Measurements from ENCODE around the gene IRS1. TPM values are rescaled to one million over a fixed set of nuclear protein-coding genes. Genes with fewer than 3 reads are reported as not detected.

The IRS1 gene
- total and polyA plus RNA-seq, 2 experiments from 2014 or later = 4.1 to 40.4 TPM

GRCh38 chr2:226795281-226796011 lies 4.2 kb downstream of the IRS1 start:
- no peak overlapping the region for H3K27ac ChIP-seq
- no peak for TF ChIP-seq CTCF (IDR thresholded peaks at IDR 0.05; ENCODE audit: low read depth, low read length)

GRCh38 chr2:226794751-226795171 lies 4.9 kb downstream of the IRS1 start:
- Histone ChIP-seq H3K36me3 (no peaks in the 10 kb centered on the region), H3K4me1 (ENCODE audit: low read depth) (peaks cover 43% of the 10 kb centered on the region), H3K9me3 (ENCODE audit: low read depth) (no peaks in the 10 kb centered on the region), H3K4me3 (peak overlapping the region; percentile 35), H3K27me3 (no peaks in the 10 kb centered on the region), H3K27ac (no peak overlapping the region)
- peak in 1 of 2 donors; percentile 77 for DNase-seq (ENCODE audit: low read depth in 1 of 2, low spot score in 1 of 2)
- TF ChIP-seq CTCF (IDR thresholded peaks at IDR 0.05; ENCODE audit: low read depth, low read length) = peak; percentile 4

More at GRCh38 chr2:226795281-226796011, 4.2 kb downstream of the IRS1 start:
- Histone ChIP-seq H3K4me3 (peak overlapping the region; percentile 35), H3K27me3 (no peaks in the 10 kb centered on the region), H3K36me3 (no peaks in the 10 kb centered on the region), H3K4me1 (ENCODE audit: low read depth) (peaks cover 42% of the 10 kb centered on the region), H3K9me3 (ENCODE audit: low read depth) (no peaks in the 10 kb centered on the region)
- DNase-seq (ENCODE audit: low read depth in 1 of 2, low spot score in 1 of 2) = no peak

GRCh38 chr2:226794196-226794661 lies 5.4 kb downstream of the IRS1 start:
- peak overlapping the region; percentile 35 for H3K4me3 ChIP-seq
- no peaks in the 10 kb centered on the region for H3K27me3 ChIP-seq
- no peak overlapping the region for H3K27ac ChIP-seq
- H3K36me3 ChIP-seq = no peaks in the 10 kb centered on the region
- TF ChIP-seq CTCF (IDR thresholded peaks at IDR 0.05; ENCODE audit: low read depth, low read length) = no peak
- DNase-seq (ENCODE audit: low read depth in 1 of 2, low spot score in 1 of 2) = no peak
- H3K9me3 ChIP-seq (ENCODE audit: low read depth) = no peaks in the 10 kb centered on the region
- H3K4me1 ChIP-seq (ENCODE audit: low read depth) = peaks cover 49% of the 10 kb centered on the region

GRCh38 chr2:226793646-226794045 lies 6.0 kb downstream of the IRS1 start:
- peaks cover 55% of the 10 kb centered on the region for H3K4me1 ChIP-seq (ENCODE audit: low read depth)
- H3K9me3 ChIP-seq (ENCODE audit: low read depth) = no peaks in the 10 kb centered on the region
- TF ChIP-seq CTCF (IDR thresholded peaks at IDR 0.05; ENCODE audit: low read depth, low read length) = no peak
- H3K27me3 ChIP-seq = no peaks in the 10 kb centered on the region
- peak overlapping the region; percentile 34 for H3K27ac ChIP-seq
- no peaks in the 10 kb centered on the region for H3K36me3 ChIP-seq
- H3K4me3 ChIP-seq = peak overlapping the region; percentile 35
- DNase-seq (ENCODE audit: low read depth in 1 of 2, low spot score in 1 of 2) = no peak

- TF ChIP-seq CTCF (IDR thresholded peaks at IDR 0.05; ENCODE audit: low read depth, low read length) = no peak
- H3K4me3 ChIP-seq = peak overlapping the region; percentile 35
- no peaks in the 10 kb centered on the region for H3K27me3 ChIP-seq
- H3K4me1 ChIP-seq (ENCODE audit: low read depth) = peaks cover 60% of the 10 kb centered on the region
- H3K36me3 ChIP-seq = no peaks in the 10 kb centered on the region
- H3K9me3 ChIP-seq (ENCODE audit: low read depth) = no peaks in the 10 kb centered on the region
- no peak for DNase-seq (ENCODE audit: low read depth in 1 of 2, low spot score in 1 of 2)
- peak overlapping the region; percentile 92 for H3K27ac ChIP-seq
Measured at GRCh38 chr2:226792155-226792881, 7.3 kb downstream of the IRS1 start.

All from cardiac muscle cell (in vitro differentiated cells and primary cell).